Effector memory CD8-positive, alpha-beta T cell (primary cell): ENCODE measurements around the gene MINDY3.
A peak's percentile ranks its signal among the peaks of the same experiment; 100 is the strongest.
"Not testable (repeated sequence)": the region's sequence is repeated elsewhere in the genome, so short reads cannot be mapped to it uniquely, and the experiment has no call there.

ENCODE experiments used
- ATAC-seq: fragments of 150-1000 bp; cut with Tn5 transposase; replicated peaks from 2 replicates; pipeline ENCODE4 v1.10.0; 2021; ENCODE audit warnings: mild to moderate bottlenecking, moderate library complexity
- DNase-seq, 3 experiments: peaks; one replicate each; pipeline ENCODE4 v3.0.0; 2021
- H3K27ac Mint-ChIP-seq, 2 donors: one replicate each; pipeline ENCODE4 v1.8.0; 2022; ENCODE audit warnings: mild to moderate bottlenecking in 2 of 2, mixed read lengths in 2 of 2, moderate library complexity in 2 of 2
- H3K27me3 Mint-ChIP-seq, 2 donors: one replicate each; pipeline ENCODE4 v1.8.0; 2022; ENCODE audit warnings: mixed read lengths in 2 of 2
- H3K36me3 Mint-ChIP-seq: one replicate; pipeline ENCODE4 v1.8.0; 2022; ENCODE audit warnings: mild to moderate bottlenecking, moderate library complexity, mixed read lengths; ENCODE audit not compliant: insufficient read depth
- H3K4me1 Mint-ChIP-seq, 2 donors: one replicate each; pipeline ENCODE4 v1.8.0; 2022; ENCODE audit warnings: low read depth in 2 of 2, mixed read lengths in 2 of 2
- H3K4me3 Mint-ChIP-seq, 2 donors: one replicate each; pipeline ENCODE4 v1.8.0; 2022; ENCODE audit warnings: mild to moderate bottlenecking in 2 of 2, mixed read lengths in 2 of 2, moderate library complexity in 2 of 2
- H3K9me3 Mint-ChIP-seq, 2 donors: one replicate each; pipeline ENCODE4 v1.8.0; 2022; ENCODE audit warnings: mixed read lengths in 2 of 2

The MINDY3 gene

GRCh38 chr10:15775513-15775912 is 84.8 kb downstream of the MINDY3 start:
- ATAC-seq: no peak
- H3K4me1 Mint-ChIP-seq: no peaks in the 10 kb centered on the region
- no peaks in the 10 kb centered on the region for H3K27me3 Mint-ChIP-seq
- peaks cover 0 to 2% of the 10 kb centered on the region in 2 donors for H3K9me3 Mint-ChIP-seq
- H3K4me3 Mint-ChIP-seq: no peak overlapping the region
- H3K36me3 Mint-ChIP-seq: peaks cover 19% of the 10 kb centered on the region
- H3K27ac Mint-ChIP-seq: no peak overlapping the region
- no peak for DNase-seq

DNA sequence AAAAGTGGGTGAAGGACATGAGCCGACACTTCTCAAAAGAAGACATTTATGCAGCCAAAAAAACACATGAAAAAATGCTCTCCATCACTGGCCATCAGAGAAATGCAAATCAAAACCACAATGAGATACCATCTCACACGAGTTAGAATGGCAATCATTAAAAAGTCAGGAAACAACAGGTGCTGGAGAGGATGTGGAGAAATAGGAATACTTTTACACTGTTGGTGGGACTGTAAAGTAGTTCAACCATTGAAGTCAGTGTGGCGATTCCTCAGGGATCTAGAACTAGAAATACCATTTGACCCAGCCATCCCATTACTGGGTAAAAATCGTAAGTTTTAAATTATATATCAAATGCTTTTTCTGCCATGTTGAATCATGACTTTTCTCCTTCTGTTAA is 85.8 kb downstream of the MINDY3 start:
- not testable (repeated sequence) for DNase-seq, H3K27ac Mint-ChIP-seq, H3K9me3 Mint-ChIP-seq, ATAC-seq, H3K4me1 Mint-ChIP-seq, H3K4me3 Mint-ChIP-seq, H3K27me3 Mint-ChIP-seq
- peaks cover 14% of the 10 kb centered on the region for H3K36me3 Mint-ChIP-seq

GRCh38 chr10:15764892-15765454 is 95.3 kb downstream of the MINDY3 start:
- Mint-ChIP-seq H3K4me1 (peaks cover 2 to 3% of the 10 kb centered on the region in 2 donors), H3K9me3 (peaks cover 9 to 16% of the 10 kb centered on the region in 2 donors), H3K36me3 (no peaks in the 10 kb centered on the region), H3K27me3 (no peaks in the 10 kb centered on the region), H3K27ac (no peak overlapping the region), H3K4me3 (no peak overlapping the region)
- ATAC-seq (no peak), DNase-seq (no peak)

DNA sequence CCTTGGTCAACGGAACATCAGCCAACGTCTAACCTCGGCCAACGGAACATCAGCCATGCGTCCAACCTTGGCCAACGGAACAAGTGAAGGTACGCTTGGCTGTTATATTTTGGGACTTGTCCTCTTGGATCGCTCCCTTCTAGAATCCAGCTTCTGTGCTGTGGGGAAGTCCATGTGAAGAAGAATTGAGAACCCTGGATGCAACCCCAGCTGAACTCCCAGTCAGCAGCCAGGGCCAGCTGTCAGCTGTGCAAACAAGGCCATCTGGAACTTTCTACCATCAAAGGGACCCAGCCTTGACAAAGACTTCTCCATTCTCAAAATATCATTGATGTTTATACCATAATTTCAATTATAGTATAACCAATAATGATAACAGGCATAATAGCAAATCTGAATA is 97.3 kb downstream of the MINDY3 start:
- DNase-seq (no peak), ATAC-seq (no peak)
- Mint-ChIP-seq H3K27ac (no peak overlapping the region), H3K4me1 (no peaks in the 10 kb centered on the region), H3K27me3 (no peaks in the 10 kb centered on the region), H3K4me3 (no peak overlapping the region), H3K36me3 (no peaks in the 10 kb centered on the region), H3K9me3 (peaks cover 7 to 16% of the 10 kb centered on the region in 2 donors)

DNA sequence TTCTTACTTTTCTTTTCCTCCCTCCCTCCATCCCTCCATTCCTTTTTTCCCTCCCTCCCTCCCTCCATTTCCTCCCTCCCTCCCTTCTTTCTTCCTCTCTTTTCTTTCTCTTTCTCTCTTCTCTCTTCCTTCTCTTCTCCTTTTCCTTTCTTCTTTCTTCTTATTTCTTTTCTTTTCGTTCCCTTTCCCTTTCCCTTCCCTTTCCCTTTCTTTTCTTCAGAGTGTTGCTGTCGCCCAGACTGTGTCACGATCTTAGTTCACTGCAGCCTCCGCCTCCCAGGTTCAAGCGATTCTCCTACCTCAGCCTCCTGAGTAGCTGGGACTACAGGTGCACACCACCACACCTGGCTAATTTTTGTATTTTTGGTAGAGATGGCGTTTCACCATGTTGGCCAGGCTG is 98.1 kb downstream of the MINDY3 start:
- DNase-seq, H3K36me3 Mint-ChIP-seq, H3K4me3 Mint-ChIP-seq, H3K27me3 Mint-ChIP-seq, H3K4me1 Mint-ChIP-seq, ATAC-seq, H3K27ac Mint-ChIP-seq: not testable (repeated sequence)
- H3K9me3 Mint-ChIP-seq: peaks cover 7 to 12% of the 10 kb centered on the region in 2 donors

DNA sequence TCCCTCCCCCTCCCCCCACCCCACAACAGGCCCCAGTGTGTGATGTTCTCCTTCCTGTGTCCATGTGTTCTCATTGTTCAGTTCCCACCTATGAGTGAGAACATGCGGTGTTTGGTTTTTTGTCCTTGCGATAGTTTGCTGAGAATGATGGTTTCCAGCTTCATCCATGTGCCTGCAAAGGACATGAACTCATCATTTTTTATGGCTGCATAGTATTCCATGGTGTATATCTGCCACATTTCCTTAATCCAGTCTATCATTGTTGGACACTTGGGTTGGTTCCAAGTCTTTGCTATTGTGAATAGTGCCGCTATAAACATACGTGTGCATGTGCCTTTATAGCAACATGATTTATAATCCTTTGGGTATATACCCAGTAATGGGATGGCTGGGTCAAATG is 99.1 kb downstream of the MINDY3 start:
- not testable (repeated sequence) for H3K9me3 Mint-ChIP-seq, H3K27ac Mint-ChIP-seq, H3K4me3 Mint-ChIP-seq, ATAC-seq, DNase-seq, H3K27me3 Mint-ChIP-seq, H3K36me3 Mint-ChIP-seq, H3K4me1 Mint-ChIP-seq

DNA sequence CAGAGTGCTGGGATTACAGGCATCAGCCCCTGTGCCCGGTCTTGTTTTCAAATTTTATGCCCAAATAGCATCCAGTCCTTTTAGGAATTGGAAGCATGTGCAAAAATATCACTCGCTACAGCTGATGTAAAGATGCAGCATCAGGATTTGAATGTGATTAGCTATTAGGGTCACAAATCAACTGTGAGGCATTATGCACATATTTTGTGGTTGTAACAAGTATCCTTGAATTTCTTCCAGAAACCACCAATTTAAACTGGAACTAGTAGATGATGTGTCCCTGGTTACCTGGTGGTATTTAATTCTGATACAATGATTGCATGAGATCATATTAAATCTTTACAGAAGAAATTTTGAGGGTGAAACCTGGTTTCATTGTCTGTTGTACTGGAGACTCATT is 99.6 kb downstream of the MINDY3 start:
- peaks cover 11 to 12% of the 10 kb centered on the region in 2 donors for H3K27me3 Mint-ChIP-seq
- peaks cover 7 to 9% of the 10 kb centered on the region in 2 donors for H3K9me3 Mint-ChIP-seq
- no peak for DNase-seq
- no peaks in the 10 kb centered on the region for H3K4me1 Mint-ChIP-seq
- no peak for ATAC-seq
- no peak overlapping the region for H3K27ac Mint-ChIP-seq
- H3K36me3 Mint-ChIP-seq: no peaks in the 10 kb centered on the region
- no peak overlapping the region for H3K4me3 Mint-ChIP-seq

DNA sequence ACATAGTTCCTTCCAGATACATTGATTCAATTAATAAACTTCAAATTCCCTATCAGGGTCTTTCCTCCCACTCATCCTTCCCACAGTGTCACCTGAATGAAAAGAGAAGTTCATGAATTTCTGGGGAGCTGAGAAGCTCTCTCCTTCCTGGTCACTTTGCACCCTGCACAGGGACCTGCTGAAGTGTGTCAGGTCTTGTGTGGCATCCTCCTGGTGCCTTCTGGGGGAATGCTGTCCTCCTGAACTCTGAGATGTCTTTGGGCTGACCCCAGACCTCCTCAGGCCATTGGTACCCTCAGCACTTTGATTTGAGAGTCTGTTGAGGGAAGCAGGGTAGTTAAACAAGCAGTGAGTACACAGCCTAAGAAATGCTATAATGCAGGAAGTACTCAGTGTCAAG is 101.0 kb downstream of the MINDY3 start:
- no peak for ATAC-seq
- Mint-ChIP-seq H3K4me1 (no peaks in the 10 kb centered on the region), H3K4me3 (no peak overlapping the region), H3K9me3 (peaks cover 2% of the 10 kb centered on the region in 2 donors), H3K27me3 (peaks cover 14 to 18% of the 10 kb centered on the region in 2 donors), H3K27ac (peak overlapping the region in 1 of 2 donors; percentile 42), H3K36me3 (no peaks in the 10 kb centered on the region)
- DNase-seq: no peak

GRCh38 chr10:15758618-15759017 is 101.7 kb downstream of the MINDY3 start:
- Mint-ChIP-seq H3K36me3 (no peaks in the 10 kb centered on the region), H3K27ac (no peak overlapping the region), H3K4me3 (no peak overlapping the region), H3K9me3 (peaks cover 0 to 2% of the 10 kb centered on the region in 2 donors), H3K4me1 (no peaks in the 10 kb centered on the region), H3K27me3 (peaks cover 19 to 25% of the 10 kb centered on the region in 2 donors)
- ATAC-seq: no peak
- no peak for DNase-seq

- Mint-ChIP-seq H3K27ac (no peak overlapping the region), H3K27me3 (peaks cover 37 to 39% of the 10 kb centered on the region in 2 donors), H3K4me1 (no peaks in the 10 kb centered on the region), H3K4me3 (no peak overlapping the region), H3K9me3 (no peaks in the 10 kb centered on the region), H3K36me3 (no peaks in the 10 kb centered on the region)
- DNase-seq (no peak), ATAC-seq (no peak)
Observed at GRCh38 chr10:15754937-15755336, 105.4 kb downstream of the MINDY3 start.

DNA sequence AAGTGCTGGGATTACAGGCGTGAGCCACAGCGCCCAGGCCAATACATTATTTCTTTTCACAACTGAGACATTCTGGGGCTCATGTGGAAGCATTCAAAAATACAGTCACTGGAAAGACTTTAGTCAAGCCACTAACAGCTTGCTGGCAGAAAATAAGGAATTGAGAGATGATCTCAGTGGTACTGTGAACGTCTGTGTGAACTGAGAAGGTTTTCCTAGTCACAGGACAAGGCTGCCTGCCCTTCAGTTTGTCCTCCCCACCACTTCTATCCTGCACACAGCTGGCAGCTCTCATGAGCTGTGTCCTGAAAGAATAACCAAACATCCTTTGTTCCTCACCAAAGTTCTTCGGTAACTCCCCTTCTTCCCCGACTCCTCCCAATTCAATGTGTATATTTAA is 109.3 kb downstream of the MINDY3 start:
- Mint-ChIP-seq H3K27me3 (peaks cover 45 to 54% of the 10 kb centered on the region in 2 donors), H3K9me3 (no peaks in the 10 kb centered on the region), H3K27ac (no peak overlapping the region), H3K4me3 (no peak overlapping the region), H3K4me1 (no peaks in the 10 kb centered on the region), H3K36me3 (no peaks in the 10 kb centered on the region)
- ATAC-seq (no peak), DNase-seq (no peak)

DNA sequence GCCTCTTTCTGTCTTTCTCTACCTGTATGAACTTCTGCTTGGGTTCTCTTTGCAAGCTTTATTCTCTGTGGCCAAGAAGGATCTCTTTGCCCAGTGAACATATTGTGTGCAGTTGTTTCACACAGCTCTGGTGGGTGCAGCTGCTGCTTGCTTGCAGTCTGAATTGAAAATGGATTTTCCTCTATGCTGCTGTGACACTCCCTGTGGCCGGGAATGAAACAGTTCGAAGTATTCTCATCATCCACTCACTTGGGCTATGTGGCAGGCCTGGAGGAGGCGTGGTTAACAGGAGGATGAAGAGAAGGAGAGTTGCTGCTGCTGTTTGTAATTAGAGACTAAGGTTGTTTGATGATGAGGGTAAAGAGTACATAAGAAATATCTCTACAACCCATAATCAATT is 112.2 kb downstream of the MINDY3 start:
- Mint-ChIP-seq H3K27me3 (peaks cover 28 to 39% of the 10 kb centered on the region in 2 donors), H3K36me3 (peaks cover 3% of the 10 kb centered on the region), H3K27ac (no peak overlapping the region), H3K4me3 (no peak overlapping the region), H3K9me3 (no peaks in the 10 kb centered on the region), H3K4me1 (no peaks in the 10 kb centered on the region)
- ATAC-seq: no peak
- DNase-seq: no peak

- DNase-seq (no peak), ATAC-seq (no peak)
- H3K9me3 Mint-ChIP-seq: no peaks in the 10 kb centered on the region
- peaks cover 23 to 34% of the 10 kb centered on the region in 2 donors for H3K27me3 Mint-ChIP-seq
- H3K27ac Mint-ChIP-seq: no peak overlapping the region
- H3K36me3 Mint-ChIP-seq: peaks cover 3% of the 10 kb centered on the region
- H3K4me1 Mint-ChIP-seq: no peaks in the 10 kb centered on the region
- no peak overlapping the region for H3K4me3 Mint-ChIP-seq
Observed at GRCh38 chr10:15747632-15748031, 112.7 kb downstream of the MINDY3 start.

- Mint-ChIP-seq H3K9me3 (no peaks in the 10 kb centered on the region), H3K4me1 (no peaks in the 10 kb centered on the region), H3K27me3 (peaks cover 20 to 32% of the 10 kb centered on the region in 2 donors), H3K27ac (no peak overlapping the region), H3K4me3 (no peak overlapping the region), H3K36me3 (peaks cover 3% of the 10 kb centered on the region)
- ATAC-seq (no peak), DNase-seq (no peak)
Observed at GRCh38 chr10:15745751-15746150, 114.6 kb downstream of the MINDY3 start.
